Pancreas (tissue), 10 donors: ENCODE data around the gene FOXL3. TPM values are rescaled to one million over a fixed set of nuclear protein-coding genes. Genes with fewer than 3 reads are reported as not detected.

Experiments used
- ATAC-seq, 4 donors: fragments of 200-7000 bp; cut with Tn5 transposase; one replicate each; pipeline versions ENCODE4 v1.8.0 to v1.9.1; 2020; ENCODE audit warnings: mild to moderate bottlenecking in 4 of 4, moderate library complexity in 4 of 4
- DNase-seq, 6 donors: peaks; one replicate each; pipeline ENCODE4 v3.0.0-alpha.2; 2020
- FAIRE-seq: peaks from 2 replicates; lab custom pipeline; 2012; peaks lifted over from hg19 to GRCh38; lab: Jason Lieb, UNC
- H3K27ac ChIP-seq, 4 donors: fragments of 200-600 bp; sonication (generic); 1 replicate in 3 of 4; 2 replicates in 1 of 4; pipeline versions ENCODE4 v1.5.0 to v1.8.0; 2020
- H3K27me3 ChIP-seq, 4 donors: fragments of 200-600 bp; one replicate each; pipeline ENCODE4 v1.8.0; 2021
- H3K36me3 ChIP-seq, 3 donors: fragments of 200-600 bp; sonication (generic) in 1 of 3; one replicate each; pipeline versions ENCODE4 v1.5.0 to v1.8.0; 2020 to 2021
- H3K4me1 ChIP-seq, 3 donors: fragments of 200-600 bp; one replicate each; pipeline ENCODE4 v1.8.0; 2021
- H3K4me3 ChIP-seq, 4 donors: fragments of 200-600 bp; sonication (generic) in 2 of 4; one replicate each; pipeline versions ENCODE4 v1.5.0 to v1.8.0; 2020 to 2021
- H3K9me3 ChIP-seq, 4 donors: fragments of 200-600 bp; one replicate each; pipeline ENCODE4 v1.8.0; 2021
- WGBS, 2 donors: extraction: QIAGEN DNeasy Blood & Tissue Kit; methylation state at CpG; one replicate each; pipeline ENCODE4 v1.1.7; 2013; 5-methylcytosine and 5-hydroxymethylcytosine counted together
- intact Hi-C, 3 donors: fragments of 100-400 bp; cut with DNase I; formaldehyde crosslinking; loops; one replicate each; pipeline versions ENCODE4 v1.11.1 to v1.14.2; 2022
- polyA plus RNA-seq, 2 donors: library from polyadenylated mRNA; stranded (reverse); fragments of 200-250 nt; gene quantifications; one replicate each; pipeline ENCODE4 v1.2.3, GENCODE V29; 2013
- total RNA-seq, 6 donors: library from RNA; stranded (reverse); fragmentation: NEBNext Ultra II Directional in 4 of 6; extraction: Animal tissue kit (Norgen Biotek cat#: 25700) in 4 of 6; gene quantifications; one replicate each; pipeline versions ENCODE4 v1.2.1 to v1.2.4, GENCODE V29; 2021 to 2023
- TF ChIP-seq, protein P1 (sequence below), 4 donors: fragments of 200-600 bp; sonication (generic) in 3 of 4; IDR thresholded peaks; one replicate each; pipeline versions ENCODE4 v1.5.0 to v1.8.0; 2021; ENCODE audit warnings: antibody characterized with exemption in 4 of 4
- donor health status: healthy with polysubstance abuse.
- donor health status: DM: no; HTN: no; CAD: no; lungs with moderate emphysema.
- donor health status: DM: no; HTN: no; CAD: no.
- donor health status: control.
- donor health status: control.
- donor health status: Bipolar disorder and iron deficiency.
- donor health status: DM: yes; HTN: yes; CAD: no.
- donor health status: DM: no; HTN: no; CAD: no.
- donor health status: DM: no; HTN: no; CAD: no.
- donor health status: DM: yes; HTN: yes; CAD: no.

FOXL3 gene
- total and polyA plus RNA-seq, 8 donors, result not detected

DNA sequence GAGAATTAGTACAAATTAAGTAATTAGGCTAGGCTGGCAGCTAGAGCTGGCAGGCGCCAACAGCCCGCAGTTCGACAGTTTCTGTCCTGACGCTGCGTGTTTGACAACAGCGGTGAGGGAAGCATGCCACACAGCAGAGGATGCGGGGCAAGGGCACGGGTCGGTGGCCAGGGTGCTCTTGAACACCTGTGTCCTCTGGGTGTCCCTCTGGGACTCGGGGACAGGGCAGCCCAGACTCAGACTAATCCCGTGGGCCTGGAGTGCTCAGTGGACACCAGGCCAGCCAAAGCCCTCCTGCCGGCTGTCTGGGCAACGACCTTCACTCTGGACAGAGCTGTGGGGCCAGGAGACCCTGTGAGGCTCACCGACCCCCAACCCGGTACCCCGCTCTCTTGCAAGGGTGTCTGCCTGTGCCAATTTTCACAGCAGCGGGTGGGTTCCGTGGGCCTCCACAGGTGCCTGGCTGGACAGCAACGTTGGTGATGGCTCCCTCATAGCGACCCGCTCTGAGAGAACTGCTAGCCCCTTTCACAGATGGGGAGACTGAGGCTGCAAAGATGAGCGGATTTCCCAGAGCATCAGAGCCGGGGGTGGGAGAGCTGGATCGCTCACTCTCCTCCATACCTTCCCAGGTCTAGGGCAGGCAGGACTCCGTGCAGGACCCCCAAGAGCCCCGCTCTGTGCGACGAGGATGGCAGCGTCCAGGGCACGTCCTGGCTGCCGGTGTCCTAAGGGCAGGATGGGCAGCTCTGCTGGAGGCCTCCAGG lies 48.5 kb downstream of the FOXL3 start:
- TF ChIP-seq, protein P1, sequence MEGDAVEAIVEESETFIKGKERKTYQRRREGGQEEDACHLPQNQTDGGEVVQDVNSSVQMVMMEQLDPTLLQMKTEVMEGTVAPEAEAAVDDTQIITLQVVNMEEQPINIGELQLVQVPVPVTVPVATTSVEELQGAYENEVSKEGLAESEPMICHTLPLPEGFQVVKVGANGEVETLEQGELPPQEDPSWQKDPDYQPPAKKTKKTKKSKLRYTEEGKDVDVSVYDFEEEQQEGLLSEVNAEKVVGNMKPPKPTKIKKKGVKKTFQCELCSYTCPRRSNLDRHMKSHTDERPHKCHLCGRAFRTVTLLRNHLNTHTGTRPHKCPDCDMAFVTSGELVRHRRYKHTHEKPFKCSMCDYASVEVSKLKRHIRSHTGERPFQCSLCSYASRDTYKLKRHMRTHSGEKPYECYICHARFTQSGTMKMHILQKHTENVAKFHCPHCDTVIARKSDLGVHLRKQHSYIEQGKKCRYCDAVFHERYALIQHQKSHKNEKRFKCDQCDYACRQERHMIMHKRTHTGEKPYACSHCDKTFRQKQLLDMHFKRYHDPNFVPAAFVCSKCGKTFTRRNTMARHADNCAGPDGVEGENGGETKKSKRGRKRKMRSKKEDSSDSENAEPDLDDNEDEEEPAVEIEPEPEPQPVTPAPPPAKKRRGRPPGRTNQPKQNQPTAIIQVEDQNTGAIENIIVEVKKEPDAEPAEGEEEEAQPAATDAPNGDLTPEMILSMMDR (IDR thresholded peaks at IDR 0.05), result no peak
- intact Hi-C loops, result loop anchor here in 1 of 3 donors (5.0 to 10.0 kb wide), 2 partner anchors 174 to 296 kb away; no protein-coding TSS in a partner anchor
- H3K36me3 ChIP-seq, result no peaks in the 10 kb centered on the region
- WGBS, 2 donors, result 90 to 93% methylated on average over 31 of the region's 31 CpGs
- H3K27me3 ChIP-seq, result no peaks in the 10 kb centered on the region
- H3K9me3 ChIP-seq, result no peaks in the 10 kb centered on the region
- no peak overlapping the region for H3K27ac ChIP-seq
- H3K4me3 ChIP-seq, result peak overlapping the region in 2 of 4 donors; percentile 40 to 42
- DNase-seq (peak in 3 of 6 donors; percentile 53 to 76 (median 54)), FAIRE-seq (no peak), ATAC-seq (no peak)
- H3K4me1 ChIP-seq, result peaks cover 27 to 38% (median 28%) of the 10 kb centered on the region in 3 donors

DNA sequence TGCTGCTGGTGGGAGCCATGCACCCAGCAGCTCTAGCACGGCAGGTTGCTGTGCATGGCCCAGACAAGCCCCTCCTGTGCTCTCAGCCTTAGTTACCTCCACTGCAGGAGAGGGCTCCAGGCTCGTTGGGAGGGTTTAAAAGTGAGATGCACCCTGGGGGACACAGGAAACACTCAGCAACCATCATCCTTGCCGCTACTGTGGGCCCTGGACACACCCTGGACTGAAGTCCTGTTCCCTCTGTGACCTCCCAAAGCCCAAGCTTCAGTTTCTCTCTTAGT lies 49.0 kb downstream of the FOXL3 start:
- TF ChIP-seq, protein P1 (IDR thresholded peaks at IDR 0.05), result no peak
- H3K4me1 ChIP-seq, result peaks cover 28 to 43% (median 29%) of the 10 kb centered on the region in 3 donors
- H3K9me3 ChIP-seq, result no peaks in the 10 kb centered on the region
- no peak for FAIRE-seq
- no peaks in the 10 kb centered on the region for H3K36me3 ChIP-seq
- intact Hi-C loops, result loop anchor here in 1 of 3 donors (5.0 to 10.0 kb wide), 2 partner anchors 173 to 296 kb away; no protein-coding TSS in a partner anchor
- no peak for DNase-seq
- H3K27me3 ChIP-seq, result no peaks in the 10 kb centered on the region
- H3K27ac ChIP-seq, result no peak overlapping the region
- WGBS, 2 donors, result 85 to 87% methylated on average over 3 of the region's 3 CpGs
- H3K4me3 ChIP-seq, result peak overlapping the region in 2 of 4 donors; percentile 40 to 42
- no peak for ATAC-seq

DNA sequence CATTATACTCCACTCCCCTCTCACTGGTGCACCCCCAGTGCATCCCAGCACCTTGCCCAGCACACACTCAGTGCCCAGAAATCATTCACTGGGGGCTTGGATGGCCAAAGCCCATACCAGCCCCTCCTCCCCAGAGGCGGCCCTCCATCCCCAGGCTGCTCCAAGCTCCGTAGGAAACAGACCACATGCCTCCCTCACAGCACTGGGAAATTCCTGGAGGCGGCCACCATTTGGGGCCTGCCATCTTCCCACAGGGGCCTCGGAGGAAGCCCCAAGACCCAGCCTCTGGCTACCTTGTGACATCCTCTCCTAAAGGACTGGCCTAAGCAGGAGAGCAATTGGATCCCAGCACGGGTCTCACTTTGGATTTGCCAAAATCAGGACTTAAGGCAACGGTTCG lies 49.7 kb downstream of the FOXL3 start:
- Histone ChIP-seq H3K36me3 (no peaks in the 10 kb centered on the region), H3K9me3 (no peaks in the 10 kb centered on the region), H3K4me1 (peaks cover 28 to 50% (median 29%) of the 10 kb centered on the region in 3 donors), H3K27ac (peak overlapping the region in 2 of 4 donors; percentile 84 to 85), H3K27me3 (no peaks in the 10 kb centered on the region), H3K4me3 (peak overlapping the region in 2 of 4 donors; percentile 40 to 42)
- TF ChIP-seq, protein P1 (IDR thresholded peaks at IDR 0.05), result no peak
- no peak for FAIRE-seq
- intact Hi-C loops, result loop anchor here in 2 of 3 donors (5.0 to 10.0 kb wide), 3 partner anchors 168 to 295 kb away; no protein-coding TSS in a partner anchor
- DNase-seq, result peak in 2 of 6 donors; percentile 37 to 69
- no peak for ATAC-seq
- 74 to 82% methylated on average over 7 of the region's 7 CpGs for WGBS, 2 donors

DNA sequence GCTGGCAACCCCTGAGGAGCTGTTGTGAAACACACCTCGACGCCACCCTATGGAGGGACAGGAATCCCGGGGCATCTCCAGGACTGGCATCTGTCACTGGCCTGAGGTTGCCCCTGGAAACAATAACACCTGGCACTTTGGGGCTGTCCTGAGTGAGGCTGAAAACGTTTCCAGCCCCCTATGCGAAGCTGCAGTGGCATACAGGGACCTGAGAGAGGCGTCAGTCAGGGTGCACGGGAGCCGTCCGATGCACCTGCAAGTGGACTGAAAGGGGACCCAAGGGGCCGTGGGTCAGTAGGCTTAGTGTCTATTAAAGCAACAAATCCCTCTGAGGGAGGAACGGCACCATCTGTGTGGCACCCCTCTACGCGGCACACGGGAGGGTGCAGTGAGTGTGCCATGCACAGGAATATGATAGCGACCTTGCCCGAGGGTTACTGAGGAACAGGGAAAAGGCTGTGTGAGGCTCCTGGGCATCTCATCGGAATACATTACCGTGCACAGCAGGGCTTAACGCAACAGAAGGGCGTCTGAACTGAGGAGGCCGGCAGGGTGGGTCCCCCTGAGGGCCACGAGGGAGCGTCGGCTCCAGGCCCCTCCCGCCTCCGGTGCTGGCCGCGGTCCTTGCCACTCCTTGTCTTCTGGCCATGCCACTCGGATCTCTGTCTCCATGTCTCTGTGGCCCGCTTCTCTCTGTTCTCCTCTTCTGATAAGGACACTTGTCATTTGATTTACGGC lies 50.4 kb downstream of the FOXL3 start:
- ATAC-seq (peak; percentile 2 to 11 (median 5)), DNase-seq (peak in 3 of 6 donors; percentile 65 to 76 (median 69)), FAIRE-seq (no peak)
- peaks cover 28 to 53% (median 29%) of the 10 kb centered on the region in 3 donors for H3K4me1 ChIP-seq
- H3K27me3 ChIP-seq, result no peaks in the 10 kb centered on the region
- H3K4me3 ChIP-seq, result peak overlapping the region in 3 of 4 donors; percentile 21 to 42 (median 40)
- no peaks in the 10 kb centered on the region for H3K9me3 ChIP-seq
- H3K27ac ChIP-seq, result peak overlapping the region; percentile 84 to 93 (median 88)
- H3K36me3 ChIP-seq, result no peaks in the 10 kb centered on the region
- TF ChIP-seq, protein P1 (IDR thresholded peaks at IDR 0.05), result no peak
- intact Hi-C loops, result loop anchor here in 1 of 3 donors (5.0 kb wide), 1 partner anchor 167 kb away; no protein-coding TSS in a partner anchor
- WGBS, 2 donors, result 44 to 49% methylated on average over 31 of the region's 31 CpGs

Other genes with a start within 250 kb of the FOXL3 start
- gene FAM20C, start 97.6 kb upstream of the FOXL3 start, total RNA-seq, result 10 to 100 TPM in 3 of 6 donors, 1 to 10 TPM in 3; 8.9 to 43.1 (median 11.2) TPM
- 10 to 100 TPM; 14.2 to 16.9 TPM for gene FAM20C, start 97.6 kb upstream of the FOXL3 start, polyA plus RNA-seq
- gene PDGFA, start 229.7 kb downstream of the FOXL3 start, total RNA-seq, result 100 to 1,000 TPM in 1 of 6 donors, 10 to 100 TPM in 5; 54.1 to 175 (median 81.5) TPM
- gene PDGFA, start 229.7 kb downstream of the FOXL3 start, polyA plus RNA-seq, result 10 to 100 TPM; 53.3 to 60.4 TPM